ENCODE measurements around the gene CD40LG. TPM values are rescaled to one million over a fixed set of nuclear protein-coding genes. Genes with fewer than 3 reads are reported as not detected.

Gene CD40LG
- total and polyA plus RNA-seq, 12 donors: 0.07 to 0.78 (median 0.25) TPM; not detected in 6

DNA sequence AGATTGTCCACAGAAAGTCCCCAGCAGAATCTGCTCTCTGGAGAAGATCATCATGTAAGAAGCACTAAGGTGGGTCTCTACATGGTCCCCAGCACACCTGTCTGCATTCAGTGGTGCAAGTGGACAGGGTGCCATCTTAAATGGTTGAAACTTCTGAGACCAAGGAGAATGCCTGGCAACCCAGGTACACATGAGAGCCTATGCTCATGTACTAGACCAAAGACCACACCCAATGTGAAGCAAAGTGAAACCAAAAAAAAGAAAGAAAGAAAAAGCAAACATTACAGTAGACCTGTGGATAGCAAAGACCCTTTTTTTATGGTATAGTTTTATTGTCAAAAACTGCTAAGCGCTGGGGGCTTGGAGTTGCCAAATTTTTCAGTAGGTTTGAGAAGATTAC lies 15.0 kb downstream of the CD40LG start:
- intact Hi-C loops (cut with DNase I): no loop called here
- TF ChIP-seq, protein P1, sequence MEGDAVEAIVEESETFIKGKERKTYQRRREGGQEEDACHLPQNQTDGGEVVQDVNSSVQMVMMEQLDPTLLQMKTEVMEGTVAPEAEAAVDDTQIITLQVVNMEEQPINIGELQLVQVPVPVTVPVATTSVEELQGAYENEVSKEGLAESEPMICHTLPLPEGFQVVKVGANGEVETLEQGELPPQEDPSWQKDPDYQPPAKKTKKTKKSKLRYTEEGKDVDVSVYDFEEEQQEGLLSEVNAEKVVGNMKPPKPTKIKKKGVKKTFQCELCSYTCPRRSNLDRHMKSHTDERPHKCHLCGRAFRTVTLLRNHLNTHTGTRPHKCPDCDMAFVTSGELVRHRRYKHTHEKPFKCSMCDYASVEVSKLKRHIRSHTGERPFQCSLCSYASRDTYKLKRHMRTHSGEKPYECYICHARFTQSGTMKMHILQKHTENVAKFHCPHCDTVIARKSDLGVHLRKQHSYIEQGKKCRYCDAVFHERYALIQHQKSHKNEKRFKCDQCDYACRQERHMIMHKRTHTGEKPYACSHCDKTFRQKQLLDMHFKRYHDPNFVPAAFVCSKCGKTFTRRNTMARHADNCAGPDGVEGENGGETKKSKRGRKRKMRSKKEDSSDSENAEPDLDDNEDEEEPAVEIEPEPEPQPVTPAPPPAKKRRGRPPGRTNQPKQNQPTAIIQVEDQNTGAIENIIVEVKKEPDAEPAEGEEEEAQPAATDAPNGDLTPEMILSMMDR (IDR thresholded peaks at IDR 0.05): no peak
- no peak for TF ChIP-seq POLR2A (IDR thresholded peaks at IDR 0.05)
- H3K4me1 ChIP-seq (replicated peaks in 1 of 2): no peaks in the 10 kb centered on the region
- H3K4me3 ChIP-seq: no peak overlapping the region
- no peak for DNase-seq
- H3K27me3 ChIP-seq: no peaks in the 10 kb centered on the region
- 65 to 100% (median 90%) methylated on average over 1 of the region's 1 CpG for WGBS, 4 donors
- H3K36me3 ChIP-seq (replicated peaks in 1 of 2): no peaks in the 10 kb centered on the region
- H3K27ac ChIP-seq: no peak overlapping the region
- peaks cover 0 to 3% (median 0%) of the 10 kb centered on the region in 3 donors for H3K9me3 ChIP-seq (replicated peaks in 1 of 3)

GRCh38 chrX:136665258-136665900 lies 17.4 kb downstream of the CD40LG start:
- 79 to 92% (median 84%) methylated on average over 6 of the region's 6 CpGs for WGBS, 4 donors
- intact Hi-C loops (cut with DNase I): no loop called here
- no peaks in the 10 kb centered on the region for H3K27me3 ChIP-seq
- peaks cover 0 to 3% (median 0%) of the 10 kb centered on the region in 3 donors for H3K9me3 ChIP-seq (replicated peaks in 1 of 3)
- DNase-seq: no peak
- no peaks in the 10 kb centered on the region for H3K4me1 ChIP-seq (replicated peaks in 1 of 2)
- no peak overlapping the region for H3K4me3 ChIP-seq
- no peak for TF ChIP-seq POLR2A (IDR thresholded peaks at IDR 0.05)
- TF ChIP-seq, protein P1 (IDR thresholded peaks at IDR 0.05): no peak
- peaks cover 0 to 18% of the 10 kb centered on the region in 2 donors for H3K36me3 ChIP-seq (replicated peaks in 1 of 2)
- H3K27ac ChIP-seq: no peak overlapping the region

- intact Hi-C loops (cut with DNase I): no loop called here
- Histone ChIP-seq H3K27me3 (no peaks in the 10 kb centered on the region), H3K27ac (no peak overlapping the region), H3K36me3 (replicated peaks in 1 of 2) (peaks cover 0 to 18% of the 10 kb centered on the region in 2 donors), H3K9me3 (replicated peaks in 1 of 3) (peaks cover 0 to 3% (median 0%) of the 10 kb centered on the region in 3 donors), H3K4me1 (replicated peaks in 1 of 2) (no peaks in the 10 kb centered on the region), H3K4me3 (no peak overlapping the region)
- TF ChIP-seq, protein P1 (IDR thresholded peaks at IDR 0.05): no peak
- no peak for TF ChIP-seq POLR2A (IDR thresholded peaks at IDR 0.05)
- 42 to 80% (median 65%) methylated on average over 1 of the region's 1 CpG for WGBS, 4 donors
- no peak for DNase-seq
Measured at GRCh38 chrX:136666088-136666487, 18.1 kb downstream of the CD40LG start.

- H3K27ac ChIP-seq: no peak overlapping the region
- intact Hi-C loops (cut with DNase I): no loop called here
- H3K9me3 ChIP-seq (replicated peaks in 1 of 3): peaks cover 0 to 3% (median 0%) of the 10 kb centered on the region in 3 donors
- H3K36me3 ChIP-seq (replicated peaks in 1 of 2): peaks cover 0 to 30% of the 10 kb centered on the region in 2 donors
- no peak overlapping the region for H3K4me3 ChIP-seq
- no peak for TF ChIP-seq POLR2A (IDR thresholded peaks at IDR 0.05)
- WGBS, 4 donors: 83 to 95% (median 89%) methylated on average over 10 of the region's 10 CpGs
- H3K4me1 ChIP-seq (replicated peaks in 1 of 2): no peaks in the 10 kb centered on the region
- H3K27me3 ChIP-seq: no peaks in the 10 kb centered on the region
- no peak for DNase-seq
Measured at GRCh38 chrX:136667446-136668168, 19.6 kb downstream of the CD40LG start.
